Activated CD8-positive, alpha-beta T cell treated with anti-CD3 and anti-CD28 coated beads, Interleukin-2, amount 10 ng/mL, durations not matched to agents 7 days and 5 days (primary cell): Measurements from ENCODE around the gene HOXD11. TPM values are rescaled to one million over a fixed set of nuclear protein-coding genes. Genes with fewer than 3 reads are reported as not detected.

ENCODE experiments used
- ATAC-seq: fragments of 150-1000 bp; cut with Tn5 transposase; one replicate; pipeline ENCODE4 v1.10.0; 2021; ENCODE audit warnings: moderate library complexity
- CTCF ChIA-PET: fragments of 350-600 bp; sonication (Branson Sonifier 250); formaldehyde crosslinking; loops from one replicate; lab custom pipeline; 2021; ENCODE audit warnings: antibody characterized with exemption; lab: Charles Lee
- POLR2A ChIA-PET: fragments of 350-600 bp; sonication (Branson Sonifier 250); formaldehyde crosslinking; loops from one replicate; lab custom pipeline; 2021; ENCODE audit warnings: antibody characterized with exemption; lab: Charles Lee
- DNase-seq: peaks from one replicate; pipeline ENCODE4 v3.0.0-alpha.2; 2020
- H3K27ac Mint-ChIP-seq: one replicate; pipeline ENCODE4 v1.8.0; 2021; ENCODE audit warnings: mild to moderate bottlenecking, mixed read lengths
- H3K27me3 Mint-ChIP-seq: one replicate; pipeline ENCODE4 v1.8.0; 2021; ENCODE audit warnings: low read depth, mixed read lengths
- H3K36me3 Mint-ChIP-seq: one replicate; pipeline ENCODE4 v1.8.0; 2021; ENCODE audit warnings: low read depth, mixed read lengths
- H3K4me1 Mint-ChIP-seq: one replicate; pipeline ENCODE4 v1.8.0; 2021; ENCODE audit warnings: low read depth, mixed read lengths
- H3K4me3 Mint-ChIP-seq: one replicate; pipeline ENCODE4 v1.8.0; 2021; ENCODE audit warnings: mild to moderate bottlenecking, mixed read lengths
- H3K9me3 Mint-ChIP-seq: one replicate; pipeline ENCODE4 v1.8.0; 2022; ENCODE audit warnings: mixed read lengths; ENCODE audit not compliant: insufficient read depth
- total RNA-seq, 2 experiments: library from RNA; stranded (reverse); gene quantifications; one replicate each; pipeline ENCODE4 v1.2.3, GENCODE V29; 2021

Gene HOXD11
- total RNA-seq, 2 experiments from 2014 or later = not detected

GRCh38 chr2:176135035-176135440 lies 28.0 kb downstream of the HOXD11 start:
- no peak overlapping the region for H3K4me3 Mint-ChIP-seq
- peaks cover 86% of the 10 kb centered on the region for H3K27me3 Mint-ChIP-seq
- ATAC-seq = no peak

GRCh38 chr2:176136374-176137251 lies 29.5 kb downstream of the HOXD11 start:
- Mint-ChIP-seq H3K27ac (no peak overlapping the region), H3K4me1 (peaks cover 36% of the 10 kb centered on the region), H3K36me3 (peaks cover 6% of the 10 kb centered on the region), H3K27me3 (peaks cover 83% of the 10 kb centered on the region), H3K9me3 (no peaks in the 10 kb centered on the region), H3K4me3 (no peak overlapping the region)
- DNase-seq = no peak
- no peak for ATAC-seq
- ChIA-PET CTCF (interaction anchor here (1.2 kb wide), 1 partner anchor 418 kb away, joined by 3 read pairs; no protein-coding TSS in a partner anchor), POLR2A (no interaction called here)

More at GRCh38 chr2:176135035-176135440, 28.0 kb downstream of the HOXD11 start:
- H3K27ac Mint-ChIP-seq = no peak overlapping the region
- H3K9me3 Mint-ChIP-seq = no peaks in the 10 kb centered on the region
- peaks cover 8% of the 10 kb centered on the region for H3K36me3 Mint-ChIP-seq
- H3K4me1 Mint-ChIP-seq = peaks cover 36% of the 10 kb centered on the region
- DNase-seq = no peak
- ChIA-PET CTCF (interaction anchor here (4.3 kb wide), 1 partner anchor 419 kb away, joined by 20 read pairs; no protein-coding TSS in a partner anchor), POLR2A (no interaction called here)

GRCh38 chr2:176137252-176137580 lies 30.1 kb downstream of the HOXD11 start:
- ATAC-seq (no peak), DNase-seq (no peak)
- H3K9me3 Mint-ChIP-seq = no peaks in the 10 kb centered on the region
- H3K4me1 Mint-ChIP-seq = peaks cover 32% of the 10 kb centered on the region
- peaks cover 83% of the 10 kb centered on the region for H3K27me3 Mint-ChIP-seq
- no peak overlapping the region for H3K27ac Mint-ChIP-seq
- ChIA-PET CTCF (interaction anchor here (1.2 kb wide), 1 partner anchor 417 kb away, joined by 3 read pairs; no protein-coding TSS in a partner anchor), POLR2A (no interaction called here)
- H3K4me3 Mint-ChIP-seq = no peak overlapping the region
- H3K36me3 Mint-ChIP-seq = peaks cover 6% of the 10 kb centered on the region

GRCh38 chr2:176137906-176138305 lies 30.8 kb downstream of the HOXD11 start:
- Mint-ChIP-seq H3K4me3 (no peak overlapping the region), H3K36me3 (peaks cover 6% of the 10 kb centered on the region), H3K27me3 (peaks cover 79% of the 10 kb centered on the region), H3K27ac (no peak overlapping the region), H3K4me1 (peaks cover 31% of the 10 kb centered on the region), H3K9me3 (no peaks in the 10 kb centered on the region)
- CTCF ChIA-PET = interaction anchor here (1.7 to 4.6 kb wide), 3 partner anchors 11 to 1011 kb away, joined by 8 to 22 read pairs (median 17); no protein-coding TSS in a partner anchor
- DNase-seq = no peak
- POLR2A ChIA-PET = no interaction called here
- no peak for ATAC-seq

DNA sequence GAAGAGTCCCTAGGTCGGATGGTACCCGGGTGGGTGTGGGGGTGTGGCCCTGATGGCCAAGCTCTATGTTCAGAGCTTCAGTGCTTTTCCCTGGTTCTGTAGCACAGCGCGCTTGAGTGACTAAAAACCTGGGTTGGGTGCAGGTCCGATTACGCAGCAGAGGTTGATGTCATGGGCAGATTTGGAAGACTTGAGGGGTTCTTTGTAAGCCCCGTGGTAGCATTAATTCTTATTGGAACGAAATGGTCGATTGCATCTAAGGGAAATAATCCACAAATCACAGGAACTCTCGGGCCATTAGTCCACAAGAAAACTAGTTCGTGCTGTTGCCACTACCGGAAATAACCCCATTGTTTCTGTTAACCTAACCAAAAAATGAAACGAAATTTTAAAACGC lies 31.4 kb downstream of the HOXD11 start:
- Mint-ChIP-seq H3K4me1 (peaks cover 31% of the 10 kb centered on the region), H3K27me3 (peaks cover 72% of the 10 kb centered on the region), H3K4me3 (peak overlapping the region; percentile 9), H3K36me3 (peaks cover 6% of the 10 kb centered on the region), H3K27ac (no peak overlapping the region), H3K9me3 (no peaks in the 10 kb centered on the region)
- DNase-seq (no peak), ATAC-seq (no peak)
- ChIA-PET CTCF (interaction anchor here (0.8 to 4.6 kb wide), 10 partner anchors 8 to 1010 kb away, joined by 3 to 89 read pairs (median 10); no protein-coding TSS in a partner anchor), POLR2A (no interaction called here)

DNA sequence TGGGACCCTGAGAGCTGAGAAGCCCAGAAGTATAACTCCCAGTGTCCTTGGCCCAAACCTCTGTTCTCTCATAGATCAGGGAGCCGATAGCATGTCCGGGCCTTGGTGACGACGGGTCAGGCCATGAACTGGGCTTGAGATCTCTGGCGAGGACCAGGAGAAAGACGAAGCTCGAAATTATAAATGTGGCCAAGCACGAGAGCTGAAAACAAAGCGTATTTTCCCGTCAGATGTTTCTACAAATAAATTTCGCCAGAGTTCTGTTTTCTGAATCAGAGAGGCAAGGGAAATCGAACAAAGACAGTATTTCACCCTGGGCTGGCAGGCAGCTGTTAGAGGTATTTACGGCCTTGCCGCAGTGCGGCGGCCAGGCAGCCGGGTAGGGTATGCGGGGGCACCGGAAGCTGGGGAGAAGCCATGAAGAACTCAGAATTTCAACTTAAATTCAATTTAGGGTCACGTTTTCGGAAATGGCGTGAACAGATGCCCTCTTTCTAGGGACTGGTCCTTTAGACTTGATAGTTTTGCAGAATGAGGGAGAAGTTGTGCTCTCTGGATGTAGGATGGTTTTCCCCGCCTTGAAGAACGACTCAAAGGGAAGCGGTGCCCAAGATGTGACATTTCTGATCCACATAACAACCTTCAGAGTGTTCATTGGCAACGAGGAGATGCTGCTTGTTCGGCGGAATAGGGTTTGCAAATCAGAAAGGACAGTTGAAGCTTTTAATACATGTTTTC lies 32.0 kb downstream of the HOXD11 start:
- no peak overlapping the region for H3K27ac Mint-ChIP-seq
- ATAC-seq = no peak
- H3K36me3 Mint-ChIP-seq = peaks cover 6% of the 10 kb centered on the region
- peaks cover 31% of the 10 kb centered on the region for H3K4me1 Mint-ChIP-seq
- ChIA-PET CTCF (interaction anchor here (0.8 to 4.6 kb wide), 12 partner anchors 9 to 1010 kb away, joined by 3 to 89 read pairs (median 6); no protein-coding TSS in a partner anchor), POLR2A (no interaction called here)
- no peaks in the 10 kb centered on the region for H3K9me3 Mint-ChIP-seq
- peak overlapping the region; percentile 9 for H3K4me3 Mint-ChIP-seq
- H3K27me3 Mint-ChIP-seq = peaks cover 72% of the 10 kb centered on the region
- no peak for DNase-seq

GRCh38 chr2:176139661-176140512 lies 32.8 kb downstream of the HOXD11 start:
- DNase-seq (no peak), ATAC-seq (no peak)
- Mint-ChIP-seq H3K27ac (no peak overlapping the region), H3K27me3 (peaks cover 70% of the 10 kb centered on the region), H3K9me3 (no peaks in the 10 kb centered on the region), H3K4me3 (no peak overlapping the region), H3K4me1 (peaks cover 31% of the 10 kb centered on the region), H3K36me3 (peaks cover 6% of the 10 kb centered on the region)
- POLR2A ChIA-PET = no interaction called here
- CTCF ChIA-PET = interaction anchor here (0.6 to 4.6 kb wide), 34 partner anchors 8 to 1016 kb away, joined by 3 to 89 read pairs (median 4); no protein-coding TSS in a partner anchor

- Mint-ChIP-seq H3K27ac (no peak overlapping the region), H3K36me3 (peaks cover 4% of the 10 kb centered on the region), H3K9me3 (no peaks in the 10 kb centered on the region), H3K4me3 (peak overlapping the region; percentile 6), H3K4me1 (peaks cover 29% of the 10 kb centered on the region), H3K27me3 (peaks cover 69% of the 10 kb centered on the region)
- ChIA-PET CTCF (interaction anchor here (0.6 to 4.6 kb wide), 36 partner anchors 9 to 1015 kb away, joined by 3 to 89 read pairs (median 4); partner anchors contain the start of gene HOXD4), POLR2A (no interaction called here)
- peak; percentile 79 for DNase-seq
- ATAC-seq = peak; percentile 93
These were observed 33.6 kb downstream of the HOXD11 start for GRCh38 chr2:176140513-176141317.

- ChIA-PET POLR2A (no interaction called here), CTCF (interaction anchor here (1.4 to 4.6 kb wide), 3 partner anchors 15 to 412 kb away, joined by 6 to 22 read pairs (median 20); no protein-coding TSS in a partner anchor)
- peaks cover 20% of the 10 kb centered on the region for H3K4me1 Mint-ChIP-seq
- peaks cover 70% of the 10 kb centered on the region for H3K27me3 Mint-ChIP-seq
- no peak for ATAC-seq
- no peak for DNase-seq
- H3K9me3 Mint-ChIP-seq = no peaks in the 10 kb centered on the region
- H3K36me3 Mint-ChIP-seq = peaks cover 4% of the 10 kb centered on the region
- H3K27ac Mint-ChIP-seq = no peak overlapping the region
- H3K4me3 Mint-ChIP-seq = no peak overlapping the region
These were observed 35.2 kb downstream of the HOXD11 start for GRCh38 chr2:176142281-176142680.
